ENCODE measurements around the gene LRCH1.
A peak's percentile ranks its signal among the peaks of the same experiment; 100 is the strongest.
"Not testable (repeated sequence)": the region's sequence is repeated elsewhere in the genome, so short reads cannot be mapped to it uniquely, and the experiment has no call there.

LRCH1 gene

GRCh38 chr13:46753137-46753536, 200.2 kb downstream of the LRCH1 start:
- no peak for DNase-seq (ENCODE audit: low read depth)

- no peak for DNase-seq (ENCODE audit: low read depth)
Observed at GRCh38 chr13:46753917-46754316, 200.9 kb downstream of the LRCH1 start.

GRCh38 chr13:46754812-46755211, 201.8 kb downstream of the LRCH1 start:
- DNase-seq (ENCODE audit: low read depth): no peak

- not testable (repeated sequence) for DNase-seq (ENCODE audit: low read depth)
Observed at GRCh38 chr13:46755508-46755907, 202.5 kb downstream of the LRCH1 start.

- peak; percentile 75 for DNase-seq (ENCODE audit: low read depth)
Observed at GRCh38 chr13:46756977-46757376, 204.0 kb downstream of the LRCH1 start.

- DNase-seq (ENCODE audit: low read depth): no peak
Observed at GRCh38 chr13:46757640-46758039, 204.7 kb downstream of the LRCH1 start.

GRCh38 chr13:46759846-46760245, 206.9 kb downstream of the LRCH1 start:
- no peak for DNase-seq (ENCODE audit: low read depth)

- DNase-seq (ENCODE audit: low read depth): no peak
Observed at GRCh38 chr13:46761174-46761573, 208.2 kb downstream of the LRCH1 start.

GRCh38 chr13:46761866-46762265, 208.9 kb downstream of the LRCH1 start:
- no peak for DNase-seq (ENCODE audit: low read depth)

GRCh38 chr13:46769925-46770324, 217.0 kb downstream of the LRCH1 start:
- DNase-seq (ENCODE audit: low read depth): not testable (repeated sequence)

GRCh38 chr13:46771693-46772092, 218.7 kb downstream of the LRCH1 start:
- DNase-seq (ENCODE audit: low read depth): no peak

- DNase-seq (ENCODE audit: low read depth): no peak
Observed at GRCh38 chr13:46773541-46773940, 220.6 kb downstream of the LRCH1 start.

GRCh38 chr13:46775385-46776107, 222.6 kb downstream of the LRCH1 start:
- DNase-seq (ENCODE audit: low read depth): no peak

GRCh38 chr13:46778095-46778494, 225.1 kb downstream of the LRCH1 start:
- no peak for DNase-seq (ENCODE audit: low read depth)

GRCh38 chr13:46778890-46779289, 225.9 kb downstream of the LRCH1 start:
- DNase-seq (ENCODE audit: low read depth): peak; percentile 57

- no peak for DNase-seq (ENCODE audit: low read depth)
Observed at GRCh38 chr13:46782066-46782465, 229.1 kb downstream of the LRCH1 start.

- no peak for DNase-seq (ENCODE audit: low read depth)
Observed at GRCh38 chr13:46782691-46783090, 229.7 kb downstream of the LRCH1 start.

- DNase-seq (ENCODE audit: low read depth): no peak
Observed at GRCh38 chr13:46783504-46783903, 230.5 kb downstream of the LRCH1 start.

- DNase-seq (ENCODE audit: low read depth): no peak
Observed at GRCh38 chr13:46795321-46795720, 242.4 kb downstream of the LRCH1 start.

GRCh38 chr13:46796129-46796514, 243.2 kb downstream of the LRCH1 start:
- no peak for DNase-seq (ENCODE audit: low read depth)

GRCh38 chr13:46796515-46797474, 243.8 kb downstream of the LRCH1 start, which contains the start of gene ESD:
Gene ESD (minus strand): TSS chr13:46797161. CDS start chr13:46791413, 5,748 bp downstream.
- DNase-seq (ENCODE audit: low read depth): peak; percentile 92

- DNase-seq (ENCODE audit: low read depth): no peak
Observed at GRCh38 chr13:46797501-46798237, 244.7 kb downstream of the LRCH1 start.
